ENCODE measurements around the gene RASSF5. TPM values are rescaled to one million over a fixed set of nuclear protein-coding genes. Genes with fewer than 3 reads are reported as not detected.

Gene RASSF5
- total RNA-seq, 1 experiment from 2014 or later, result 2.1 TPM

DNA sequence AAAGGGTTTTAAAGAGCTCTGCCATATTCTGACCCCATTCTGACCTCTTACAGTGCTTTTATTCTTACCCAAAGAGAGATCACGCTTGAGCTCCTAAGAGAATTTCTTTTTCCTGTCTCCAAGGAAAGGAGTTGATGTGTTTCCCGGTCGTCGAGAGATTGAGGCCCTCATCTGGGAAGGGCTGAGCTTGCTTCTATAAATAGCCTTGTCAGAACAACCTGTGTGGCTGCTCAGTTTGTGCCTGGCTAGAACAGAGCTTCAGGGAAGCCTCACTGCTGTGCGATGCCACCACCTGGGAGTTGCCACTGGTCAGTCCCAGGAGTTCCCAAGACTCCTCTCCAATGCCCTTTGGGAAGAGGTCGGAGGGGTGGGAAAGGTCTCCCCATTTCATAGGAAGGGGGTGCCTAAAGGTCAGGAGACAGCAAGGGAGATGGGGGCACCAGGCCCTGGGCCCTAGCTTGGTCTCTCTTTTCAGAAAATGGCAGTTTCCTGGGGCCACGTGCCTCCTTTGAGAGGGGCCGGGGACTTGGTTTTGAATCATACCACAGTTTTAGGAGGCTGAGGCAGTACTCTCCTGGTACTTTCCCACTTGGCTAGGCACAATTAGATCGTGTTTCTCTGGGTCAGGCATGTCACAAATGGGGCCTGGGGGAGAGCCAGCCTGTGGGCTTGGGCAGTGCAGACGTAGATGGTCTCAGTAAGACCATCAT is 52.8 kb downstream of the RASSF5 start:
- ChIA-PET POLR2A (no interaction called here), CTCF (interaction anchor here (1.1 to 3.0 kb wide), 5 partner anchors 15 to 80 kb away, joined by 3 to 13 read pairs (median 4); partner anchors contain the start of gene RASSF5)
- no peak for ATAC-seq
- TF ChIP-seq, protein P1, sequence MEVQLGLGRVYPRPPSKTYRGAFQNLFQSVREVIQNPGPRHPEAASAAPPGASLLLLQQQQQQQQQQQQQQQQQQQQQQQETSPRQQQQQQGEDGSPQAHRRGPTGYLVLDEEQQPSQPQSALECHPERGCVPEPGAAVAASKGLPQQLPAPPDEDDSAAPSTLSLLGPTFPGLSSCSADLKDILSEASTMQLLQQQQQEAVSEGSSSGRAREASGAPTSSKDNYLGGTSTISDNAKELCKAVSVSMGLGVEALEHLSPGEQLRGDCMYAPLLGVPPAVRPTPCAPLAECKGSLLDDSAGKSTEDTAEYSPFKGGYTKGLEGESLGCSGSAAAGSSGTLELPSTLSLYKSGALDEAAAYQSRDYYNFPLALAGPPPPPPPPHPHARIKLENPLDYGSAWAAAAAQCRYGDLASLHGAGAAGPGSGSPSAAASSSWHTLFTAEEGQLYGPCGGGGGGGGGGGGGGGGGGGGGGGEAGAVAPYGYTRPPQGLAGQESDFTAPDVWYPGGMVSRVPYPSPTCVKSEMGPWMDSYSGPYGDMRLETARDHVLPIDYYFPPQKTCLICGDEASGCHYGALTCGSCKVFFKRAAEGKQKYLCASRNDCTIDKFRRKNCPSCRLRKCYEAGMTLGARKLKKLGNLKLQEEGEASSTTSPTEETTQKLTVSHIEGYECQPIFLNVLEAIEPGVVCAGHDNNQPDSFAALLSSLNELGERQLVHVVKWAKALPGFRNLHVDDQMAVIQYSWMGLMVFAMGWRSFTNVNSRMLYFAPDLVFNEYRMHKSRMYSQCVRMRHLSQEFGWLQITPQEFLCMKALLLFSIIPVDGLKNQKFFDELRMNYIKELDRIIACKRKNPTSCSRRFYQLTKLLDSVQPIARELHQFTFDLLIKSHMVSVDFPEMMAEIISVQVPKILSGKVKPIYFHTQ (CRISPR knock-in tag; IDR thresholded peaks at IDR 0.05), result no peak
- no peak for TF ChIP-seq RORB (CRISPR knock-in tag; IDR thresholded peaks at IDR 0.05)
- no peak for TF ChIP-seq TEAD4 (CRISPR knock-in tag; IDR thresholded peaks at IDR 0.05)
- no peak for TF ChIP-seq GRHL2 (CRISPR knock-in tag; IDR thresholded peaks at IDR 0.05; ENCODE audit: insufficient replicate concordance, severe bottlenecking)
- no peak for DNase-seq (ENCODE audit: low spot score)
- Mint-ChIP-seq H3K27me3 (ENCODE audit: low read depth) (peaks cover 31% of the 10 kb centered on the region), H3K27ac (no peak overlapping the region), H3K9me3 (no peaks in the 10 kb centered on the region), H3K4me1 (peaks cover 40% of the 10 kb centered on the region), H3K4me3 (no peak overlapping the region), H3K36me3 (no peaks in the 10 kb centered on the region)

DNA sequence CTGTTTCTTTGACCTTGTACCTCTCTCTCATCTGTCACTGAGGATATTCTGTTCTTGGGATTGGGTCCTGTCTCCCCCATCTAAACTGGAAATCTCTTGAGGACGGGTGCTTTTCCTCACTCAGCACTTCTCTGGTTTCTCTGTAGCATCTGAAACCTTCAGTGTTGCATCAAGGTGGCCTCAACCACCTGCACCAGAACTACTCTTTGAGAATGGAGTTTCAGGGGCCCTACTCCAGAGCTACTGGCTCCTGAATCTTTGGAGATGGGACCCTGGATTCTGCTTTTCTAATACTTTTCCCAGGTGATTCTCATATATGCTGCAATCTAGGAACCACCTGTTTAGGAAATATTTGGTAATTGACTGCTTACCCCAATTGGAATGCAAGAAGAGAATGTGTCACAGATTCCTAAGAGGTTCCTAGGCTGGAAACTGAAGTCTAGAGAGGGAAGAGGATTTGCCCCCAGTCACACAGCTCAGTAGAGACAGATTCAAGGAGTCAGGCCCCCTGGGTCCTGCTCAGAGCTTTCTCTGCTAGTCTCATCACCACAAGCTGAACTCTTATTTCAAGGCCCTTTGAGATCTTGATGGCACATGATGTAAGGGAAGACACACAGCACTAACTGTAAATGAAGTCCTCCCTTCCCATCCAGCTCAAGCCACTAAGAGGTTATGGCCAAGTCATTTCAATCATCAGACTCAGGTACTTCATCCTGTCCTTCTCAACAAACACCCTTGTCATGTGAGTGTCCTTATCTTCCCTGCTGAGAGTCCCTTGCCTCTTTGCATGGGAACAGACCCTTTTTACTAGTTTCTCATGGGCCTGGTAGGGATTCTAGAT is 56.3 kb downstream of the RASSF5 start:
- CTCF ChIA-PET, result interaction anchor here (0.7 to 2.8 kb wide), 7 partner anchors 12 to 84 kb away, joined by 3 to 16 read pairs (median 5); no protein-coding TSS in a partner anchor
- Mint-ChIP-seq H3K27me3 (ENCODE audit: low read depth) (peaks cover 5% of the 10 kb centered on the region), H3K4me3 (no peak overlapping the region), H3K9me3 (no peaks in the 10 kb centered on the region), H3K36me3 (no peaks in the 10 kb centered on the region), H3K27ac (no peak overlapping the region), H3K4me1 (peaks cover 19% of the 10 kb centered on the region)
- POLR2A ChIA-PET, result interaction anchor here (0.6 to 1.1 kb wide), 2 partner anchors 48 to 57 kb away, joined by 3 read pairs; partner anchors contain the start of gene EIF2D
- DNase-seq (ENCODE audit: low spot score), result no peak
- no peak for ATAC-seq
- TF ChIP-seq TEAD4 (CRISPR knock-in tag; IDR thresholded peaks at IDR 0.05) (no peak), ETV6 (CRISPR knock-in tag; IDR thresholded peaks at IDR 0.05) (no peak), TCF7 (CRISPR knock-in tag; IDR thresholded peaks at IDR 0.05; ENCODE audit: low read depth) (no peak), OVOL2 (CRISPR knock-in tag; IDR thresholded peaks at IDR 0.05; ENCODE audit: borderline replicate concordance) (no peak), ATF1 (CRISPR knock-in tag; IDR thresholded peaks at IDR 0.05) (no peak), IRF2 (CRISPR knock-in tag; IDR thresholded peaks at IDR 0.05; ENCODE audit: borderline replicate concordance, low read depth) (no peak), ZNF121 (CRISPR knock-in tag; IDR thresholded peaks at IDR 0.05) (no peak)
- TF ChIP-seq, protein P2, sequence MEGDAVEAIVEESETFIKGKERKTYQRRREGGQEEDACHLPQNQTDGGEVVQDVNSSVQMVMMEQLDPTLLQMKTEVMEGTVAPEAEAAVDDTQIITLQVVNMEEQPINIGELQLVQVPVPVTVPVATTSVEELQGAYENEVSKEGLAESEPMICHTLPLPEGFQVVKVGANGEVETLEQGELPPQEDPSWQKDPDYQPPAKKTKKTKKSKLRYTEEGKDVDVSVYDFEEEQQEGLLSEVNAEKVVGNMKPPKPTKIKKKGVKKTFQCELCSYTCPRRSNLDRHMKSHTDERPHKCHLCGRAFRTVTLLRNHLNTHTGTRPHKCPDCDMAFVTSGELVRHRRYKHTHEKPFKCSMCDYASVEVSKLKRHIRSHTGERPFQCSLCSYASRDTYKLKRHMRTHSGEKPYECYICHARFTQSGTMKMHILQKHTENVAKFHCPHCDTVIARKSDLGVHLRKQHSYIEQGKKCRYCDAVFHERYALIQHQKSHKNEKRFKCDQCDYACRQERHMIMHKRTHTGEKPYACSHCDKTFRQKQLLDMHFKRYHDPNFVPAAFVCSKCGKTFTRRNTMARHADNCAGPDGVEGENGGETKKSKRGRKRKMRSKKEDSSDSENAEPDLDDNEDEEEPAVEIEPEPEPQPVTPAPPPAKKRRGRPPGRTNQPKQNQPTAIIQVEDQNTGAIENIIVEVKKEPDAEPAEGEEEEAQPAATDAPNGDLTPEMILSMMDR (IDR thresholded peaks at IDR 0.05), result no peak
- TF ChIP-seq, protein P3, sequence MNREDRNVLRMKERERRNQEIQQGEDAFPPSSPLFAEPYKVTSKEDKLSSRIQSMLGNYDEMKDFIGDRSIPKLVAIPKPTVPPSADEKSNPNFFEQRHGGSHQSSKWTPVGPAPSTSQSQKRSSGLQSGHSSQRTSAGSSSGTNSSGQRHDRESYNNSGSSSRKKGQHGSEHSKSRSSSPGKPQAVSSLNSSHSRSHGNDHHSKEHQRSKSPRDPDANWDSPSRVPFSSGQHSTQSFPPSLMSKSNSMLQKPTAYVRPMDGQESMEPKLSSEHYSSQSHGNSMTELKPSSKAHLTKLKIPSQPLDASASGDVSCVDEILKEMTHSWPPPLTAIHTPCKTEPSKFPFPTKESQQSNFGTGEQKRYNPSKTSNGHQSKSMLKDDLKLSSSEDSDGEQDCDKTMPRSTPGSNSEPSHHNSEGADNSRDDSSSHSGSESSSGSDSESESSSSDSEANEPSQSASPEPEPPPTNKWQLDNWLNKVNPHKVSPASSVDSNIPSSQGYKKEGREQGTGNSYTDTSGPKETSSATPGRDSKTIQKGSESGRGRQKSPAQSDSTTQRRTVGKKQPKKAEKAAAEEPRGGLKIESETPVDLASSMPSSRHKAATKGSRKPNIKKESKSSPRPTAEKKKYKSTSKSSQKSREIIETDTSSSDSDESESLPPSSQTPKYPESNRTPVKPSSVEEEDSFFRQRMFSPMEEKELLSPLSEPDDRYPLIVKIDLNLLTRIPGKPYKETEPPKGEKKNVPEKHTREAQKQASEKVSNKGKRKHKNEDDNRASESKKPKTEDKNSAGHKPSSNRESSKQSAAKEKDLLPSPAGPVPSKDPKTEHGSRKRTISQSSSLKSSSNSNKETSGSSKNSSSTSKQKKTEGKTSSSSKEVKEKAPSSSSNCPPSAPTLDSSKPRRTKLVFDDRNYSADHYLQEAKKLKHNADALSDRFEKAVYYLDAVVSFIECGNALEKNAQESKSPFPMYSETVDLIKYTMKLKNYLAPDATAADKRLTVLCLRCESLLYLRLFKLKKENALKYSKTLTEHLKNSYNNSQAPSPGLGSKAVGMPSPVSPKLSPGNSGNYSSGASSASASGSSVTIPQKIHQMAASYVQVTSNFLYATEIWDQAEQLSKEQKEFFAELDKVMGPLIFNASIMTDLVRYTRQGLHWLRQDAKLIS (CRISPR knock-in tag; IDR thresholded peaks at IDR 0.05; ENCODE audit: borderline replicate concordance), result no peak
- TF ChIP-seq, protein P4, sequence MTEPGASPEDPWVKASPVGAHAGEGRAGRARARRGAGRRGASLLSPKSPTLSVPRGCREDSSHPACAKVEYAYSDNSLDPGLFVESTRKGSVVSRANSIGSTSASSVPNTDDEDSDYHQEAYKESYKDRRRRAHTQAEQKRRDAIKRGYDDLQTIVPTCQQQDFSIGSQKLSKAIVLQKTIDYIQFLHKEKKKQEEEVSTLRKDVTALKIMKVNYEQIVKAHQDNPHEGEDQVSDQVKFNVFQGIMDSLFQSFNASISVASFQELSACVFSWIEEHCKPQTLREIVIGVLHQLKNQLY (CRISPR knock-in tag; IDR thresholded peaks at IDR 0.05), result no peak
- TF ChIP-seq, protein P5, sequence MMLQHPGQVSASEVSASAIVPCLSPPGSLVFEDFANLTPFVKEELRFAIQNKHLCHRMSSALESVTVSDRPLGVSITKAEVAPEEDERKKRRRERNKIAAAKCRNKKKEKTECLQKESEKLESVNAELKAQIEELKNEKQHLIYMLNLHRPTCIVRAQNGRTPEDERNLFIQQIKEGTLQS (CRISPR knock-in tag; conservative IDR thresholded peaks at IDR 0.05), result no peak
- TF ChIP-seq, protein P6, sequence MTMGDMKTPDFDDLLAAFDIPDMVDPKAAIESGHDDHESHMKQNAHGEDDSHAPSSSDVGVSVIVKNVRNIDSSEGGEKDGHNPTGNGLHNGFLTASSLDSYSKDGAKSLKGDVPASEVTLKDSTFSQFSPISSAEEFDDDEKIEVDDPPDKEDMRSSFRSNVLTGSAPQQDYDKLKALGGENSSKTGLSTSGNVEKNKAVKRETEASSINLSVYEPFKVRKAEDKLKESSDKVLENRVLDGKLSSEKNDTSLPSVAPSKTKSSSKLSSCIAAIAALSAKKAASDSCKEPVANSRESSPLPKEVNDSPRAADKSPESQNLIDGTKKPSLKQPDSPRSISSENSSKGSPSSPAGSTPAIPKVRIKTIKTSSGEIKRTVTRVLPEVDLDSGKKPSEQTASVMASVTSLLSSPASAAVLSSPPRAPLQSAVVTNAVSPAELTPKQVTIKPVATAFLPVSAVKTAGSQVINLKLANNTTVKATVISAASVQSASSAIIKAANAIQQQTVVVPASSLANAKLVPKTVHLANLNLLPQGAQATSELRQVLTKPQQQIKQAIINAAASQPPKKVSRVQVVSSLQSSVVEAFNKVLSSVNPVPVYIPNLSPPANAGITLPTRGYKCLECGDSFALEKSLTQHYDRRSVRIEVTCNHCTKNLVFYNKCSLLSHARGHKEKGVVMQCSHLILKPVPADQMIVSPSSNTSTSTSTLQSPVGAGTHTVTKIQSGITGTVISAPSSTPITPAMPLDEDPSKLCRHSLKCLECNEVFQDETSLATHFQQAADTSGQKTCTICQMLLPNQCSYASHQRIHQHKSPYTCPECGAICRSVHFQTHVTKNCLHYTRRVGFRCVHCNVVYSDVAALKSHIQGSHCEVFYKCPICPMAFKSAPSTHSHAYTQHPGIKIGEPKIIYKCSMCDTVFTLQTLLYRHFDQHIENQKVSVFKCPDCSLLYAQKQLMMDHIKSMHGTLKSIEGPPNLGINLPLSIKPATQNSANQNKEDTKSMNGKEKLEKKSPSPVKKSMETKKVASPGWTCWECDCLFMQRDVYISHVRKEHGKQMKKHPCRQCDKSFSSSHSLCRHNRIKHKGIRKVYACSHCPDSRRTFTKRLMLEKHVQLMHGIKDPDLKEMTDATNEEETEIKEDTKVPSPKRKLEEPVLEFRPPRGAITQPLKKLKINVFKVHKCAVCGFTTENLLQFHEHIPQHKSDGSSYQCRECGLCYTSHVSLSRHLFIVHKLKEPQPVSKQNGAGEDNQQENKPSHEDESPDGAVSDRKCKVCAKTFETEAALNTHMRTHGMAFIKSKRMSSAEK (CRISPR knock-in tag; IDR thresholded peaks at IDR 0.05; ENCODE audit: borderline replicate concordance), result no peak
- TF ChIP-seq, protein P7, sequence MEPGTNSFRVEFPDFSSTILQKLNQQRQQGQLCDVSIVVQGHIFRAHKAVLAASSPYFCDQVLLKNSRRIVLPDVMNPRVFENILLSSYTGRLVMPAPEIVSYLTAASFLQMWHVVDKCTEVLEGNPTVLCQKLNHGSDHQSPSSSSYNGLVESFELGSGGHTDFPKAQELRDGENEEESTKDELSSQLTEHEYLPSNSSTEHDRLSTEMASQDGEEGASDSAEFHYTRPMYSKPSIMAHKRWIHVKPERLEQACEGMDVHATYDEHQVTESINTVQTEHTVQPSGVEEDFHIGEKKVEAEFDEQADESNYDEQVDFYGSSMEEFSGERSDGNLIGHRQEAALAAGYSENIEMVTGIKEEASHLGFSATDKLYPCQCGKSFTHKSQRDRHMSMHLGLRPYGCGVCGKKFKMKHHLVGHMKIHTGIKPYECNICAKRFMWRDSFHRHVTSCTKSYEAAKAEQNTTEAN (CRISPR knock-in tag; IDR thresholded peaks at IDR 0.05), result no peak

All from WTC11 (cell line).